Tibial nerve (tissue), 4 donors: ENCODE results near the gene RANBP3L. TPM values are rescaled to one million over a fixed set of nuclear protein-coding genes. Genes with fewer than 3 reads are reported as not detected.

Source experiments
- DNase-seq, 2 donors: peaks; one replicate each; pipeline ENCODE4 v3.0.0-alpha.2; 2019; ENCODE audit warnings: low spot score in 2 of 2
- H3K27ac ChIP-seq, 4 donors: fragments of 200-600 bp; sonication (generic) in 3 of 4; one replicate each; pipeline ENCODE4 v1.5.1; 2017 to 2019; ENCODE audit warnings: mild to moderate bottlenecking in 1 of 4
- H3K27me3 ChIP-seq, 2 donors: fragments of 200-600 bp; sonication (generic) in 1 of 2; one replicate each; pipeline versions ENCODE4 v1.5.1 to v1.6.0; 2017 to 2019
- H3K36me3 ChIP-seq, 3 donors: fragments of 200-600 bp; sonication (generic); one replicate each; pipeline ENCODE4 v1.5.1; 2018 to 2019
- H3K4me1 ChIP-seq, 4 donors: fragments of 200-600 bp; sonication (generic) in 3 of 4; one replicate each; pipeline ENCODE4 v1.5.1; 2017 to 2019
- H3K4me3 ChIP-seq, 4 donors: fragments of 200-600 bp; sonication (generic) in 3 of 4; one replicate each; pipeline ENCODE4 v1.5.1; 2017 to 2019; ENCODE audit warnings: mild to moderate bottlenecking in 1 of 4, moderate library complexity in 1 of 4
- H3K9me3 ChIP-seq, 4 donors: fragments of 200-600 bp; sonication (generic) in 3 of 4; one replicate each; pipeline ENCODE4 v1.5.1; 2017 to 2019
- CTCF ChIP-seq, 5 experiments: fragments of 200-600 bp in 3 of 5; fragments of 450-650 bp in 2 of 5; sonication (generic) in 3 of 5; IDR thresholded peaks; one replicate each; pipeline ENCODE4 v1.5.1; 2016 to 2019; ENCODE audit warnings: antibody characterized with exemption in 5 of 5, mild to moderate bottlenecking in 3 of 5, moderate library complexity in 2 of 5
- EP300 ChIP-seq, 2 donors: sonication (generic); formaldehyde crosslinking; IDR thresholded peaks; one replicate each; pipeline ENCODE4 v1.6.1; 2017; ENCODE audit warnings: antibody characterized with exemption in 2 of 2, mild to moderate bottlenecking in 1 of 2
- POLR2A ChIP-seq, 2 donors: fragments of 450-650 bp; IDR thresholded peaks; one replicate each; pipeline ENCODE4 v1.6.1; 2017; ENCODE audit warnings: antibody characterized with exemption in 2 of 2, mild to moderate bottlenecking in 2 of 2, moderate library complexity in 2 of 2
- WGBS, 2 donors: methylation state at CpG; one replicate each; pipeline ENCODE4 v1.1.5; 2018; 5-methylcytosine and 5-hydroxymethylcytosine counted together
- total RNA-seq, 4 donors: library from RNA; depleted of rRNA; stranded (reverse); fragments of >200 nt; gene quantifications; one replicate each; pipeline ENCODE4 v1.1.0, GENCODE V29; 2016

The RANBP3L gene
- total RNA-seq, 4 donors from 2014 or later = 2.1 to 21.6 (median 4.5) TPM

- H3K27ac ChIP-seq = no peak overlapping the region
- peaks cover 0 to 16% (median 5%) of the 10 kb centered on the region in 4 donors for H3K4me1 ChIP-seq
- TF ChIP-seq CTCF (IDR thresholded peaks at IDR 0.05) (no peak), POLR2A (IDR thresholded peaks at IDR 0.05) (no peak), EP300 (IDR thresholded peaks at IDR 0.05) (no peak)
- no peak for DNase-seq
- 86 to 92% methylated on average over 4 of the region's 4 CpGs for WGBS, 2 donors
- no peaks in the 10 kb centered on the region for H3K36me3 ChIP-seq
- H3K9me3 ChIP-seq = no peaks in the 10 kb centered on the region
- no peak overlapping the region for H3K4me3 ChIP-seq
- H3K27me3 ChIP-seq = no peaks in the 10 kb centered on the region
Observed at GRCh38 chr5:36250427-36250826, 51.3 kb downstream of the RANBP3L start.

- Histone ChIP-seq H3K36me3 (no peaks in the 10 kb centered on the region), H3K9me3 (no peaks in the 10 kb centered on the region), H3K4me3 (no peak overlapping the region), H3K27ac (no peak overlapping the region), H3K27me3 (no peaks in the 10 kb centered on the region), H3K4me1 (peaks cover 0 to 8% (median 2%) of the 10 kb centered on the region in 4 donors)
- TF ChIP-seq EP300 (IDR thresholded peaks at IDR 0.05) = no peak
- TF ChIP-seq CTCF (IDR thresholded peaks at IDR 0.05) = no peak
- no peak for TF ChIP-seq POLR2A (IDR thresholded peaks at IDR 0.05)
- WGBS, 2 donors = 89% methylated on average over 10 of the region's 10 CpGs
- DNase-seq = no peak
Observed at GRCh38 chr5:36246036-36246800, 55.5 kb downstream of the RANBP3L start.

- DNase-seq = no peak
- 75 to 85% methylated on average over 3 of the region's 3 CpGs for WGBS, 2 donors
Observed at GRCh38 chr5:36244076-36244475, 57.6 kb downstream of the RANBP3L start.

GRCh38 chr5:36243653-36244052, 58.0 kb downstream of the RANBP3L start:
- no peaks in the 10 kb centered on the region for H3K9me3 ChIP-seq
- H3K27ac ChIP-seq = peak overlapping the region in 1 of 4 donors; percentile 24
- H3K4me3 ChIP-seq = no peak overlapping the region
- peaks cover 0 to 29% (median 20%) of the 10 kb centered on the region in 4 donors for H3K4me1 ChIP-seq
- DNase-seq = no peak
- H3K36me3 ChIP-seq = no peaks in the 10 kb centered on the region
- 88 to 97% methylated on average over 1 of the region's 1 CpG for WGBS, 2 donors
- no peaks in the 10 kb centered on the region for H3K27me3 ChIP-seq
- TF ChIP-seq EP300 (IDR thresholded peaks at IDR 0.05) (no peak), CTCF (IDR thresholded peaks at IDR 0.05) (no peak), POLR2A (IDR thresholded peaks at IDR 0.05) (no peak)

More at GRCh38 chr5:36244076-36244475, 57.6 kb downstream of the RANBP3L start:
- H3K4me3 ChIP-seq = no peak overlapping the region
- H3K27ac ChIP-seq = peak overlapping the region in 1 of 4 donors; percentile 24
- TF ChIP-seq POLR2A (IDR thresholded peaks at IDR 0.05) (no peak), CTCF (IDR thresholded peaks at IDR 0.05) (no peak), EP300 (IDR thresholded peaks at IDR 0.05) (no peak)
- H3K4me1 ChIP-seq = peaks cover 0 to 25% (median 18%) of the 10 kb centered on the region in 4 donors
- no peaks in the 10 kb centered on the region for H3K36me3 ChIP-seq
- H3K9me3 ChIP-seq = no peaks in the 10 kb centered on the region
- H3K27me3 ChIP-seq = no peaks in the 10 kb centered on the region
